ENCODE results near the gene NAA60.
"Not testable (repeated sequence)": the region's sequence is repeated elsewhere in the genome, so short reads cannot be mapped to it uniquely, and the experiment has no call there.

NAA60 gene

GRCh38 chr16:3465301-3465700 lies 21.8 kb downstream of the NAA60 start:
- no peak for DNase-seq

GRCh38 chr16:3465911-3466584 lies 22.6 kb downstream of the NAA60 start:
- no peak for DNase-seq

DNA sequence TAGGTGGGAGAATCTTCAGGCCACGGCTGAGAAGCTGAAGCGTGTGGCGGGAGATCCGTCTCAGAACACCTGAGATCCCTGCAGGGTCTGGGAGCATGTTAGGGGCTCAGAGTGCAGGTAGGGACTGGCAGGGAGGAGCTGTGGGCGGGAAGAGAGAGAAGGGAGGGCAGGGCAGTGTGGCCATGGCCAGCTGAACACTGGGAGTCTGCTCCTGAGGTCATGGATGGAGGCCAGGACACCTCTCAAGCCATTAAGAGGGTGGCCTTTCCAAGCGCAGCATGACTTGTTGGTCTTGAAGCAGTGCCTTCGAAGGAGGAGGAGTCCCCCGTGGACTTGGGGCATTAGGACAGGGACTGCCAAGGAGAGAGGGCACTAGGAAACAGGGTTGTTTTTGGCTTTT lies 23.7 kb downstream of the NAA60 start:
- DNase-seq: no peak

GRCh38 chr16:3467921-3468320 lies 24.4 kb downstream of the NAA60 start:
- DNase-seq: no peak

DNA sequence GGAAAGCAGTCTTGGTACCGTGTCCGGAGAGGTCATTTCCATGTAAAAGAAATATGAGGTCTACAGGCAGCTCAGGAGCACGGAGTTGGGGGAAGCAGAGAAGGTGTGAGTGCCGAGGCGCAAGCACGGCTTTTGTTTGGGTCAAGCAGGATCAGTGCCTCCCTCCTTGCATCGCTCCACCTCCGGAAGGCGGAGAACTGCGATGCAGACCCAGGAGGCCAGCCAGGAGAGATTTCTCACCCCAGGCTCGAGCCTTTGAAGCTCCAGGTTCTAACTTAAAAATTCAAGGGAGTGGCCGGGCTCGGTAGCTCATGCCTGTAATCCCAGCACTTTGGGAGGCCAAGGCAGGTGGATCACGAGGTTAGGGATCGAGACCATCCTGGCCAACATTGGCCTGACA lies 25.0 kb downstream of the NAA60 start:
- DNase-seq: no peak

GRCh38 chr16:3469736-3470135 lies 26.3 kb downstream of the NAA60 start:
- no peak for DNase-seq

- DNase-seq: no peak
Measured at GRCh38 chr16:3470723-3471122, 27.2 kb downstream of the NAA60 start.

GRCh38 chr16:3471518-3472176 lies 28.2 kb downstream of the NAA60 start:
- DNase-seq: no peak

DNA sequence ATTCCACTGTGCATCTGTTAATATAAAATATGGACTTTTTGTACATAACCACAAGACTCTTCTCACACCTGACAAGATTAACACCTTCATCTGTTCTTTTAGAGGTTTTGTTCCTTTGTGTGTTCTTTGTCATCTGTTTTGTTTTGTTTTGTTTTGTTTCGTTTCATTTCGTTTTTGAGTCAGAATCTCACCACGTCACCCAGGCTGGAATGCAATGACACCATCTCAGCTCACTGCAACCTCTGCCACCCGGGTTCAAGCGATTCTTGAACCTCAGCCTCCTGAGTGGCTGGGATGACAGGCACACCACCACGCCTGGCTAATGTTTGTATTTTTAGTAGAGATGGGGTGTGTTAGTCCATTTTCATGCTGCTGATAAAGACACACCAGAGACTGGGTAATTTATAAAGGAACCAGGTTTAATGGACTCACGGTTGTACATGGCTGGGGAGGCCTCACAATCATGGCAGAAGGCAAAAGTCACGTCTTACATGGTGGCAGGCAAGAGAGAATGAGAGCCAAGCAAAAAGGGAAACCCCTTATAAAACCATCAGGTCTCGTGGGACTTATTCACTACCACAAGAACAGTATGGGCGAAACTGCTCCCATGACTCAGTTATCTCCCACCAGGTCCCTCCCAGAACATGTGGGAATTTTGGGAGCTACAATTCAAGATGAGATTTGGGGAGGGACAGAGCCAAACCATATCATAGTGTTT lies 29.6 kb downstream of the NAA60 start:
- DNase-seq: no peak

DNA sequence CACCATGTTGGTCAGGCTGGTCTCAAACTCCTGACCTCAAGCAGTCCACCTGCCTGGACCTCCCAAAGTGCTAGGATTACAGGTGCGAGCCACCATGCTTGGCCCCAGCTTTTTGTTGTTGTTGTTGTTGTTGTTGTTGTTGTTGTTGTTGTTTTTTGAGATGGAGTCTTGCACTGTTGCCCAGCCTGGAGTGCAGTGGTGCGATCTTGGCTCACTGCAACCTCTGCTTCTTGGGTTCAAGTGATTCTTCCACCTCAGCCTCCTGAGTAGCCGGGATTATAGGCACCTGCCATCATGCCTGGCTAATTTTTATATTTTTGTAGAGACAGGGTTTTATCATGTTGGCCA lies 30.1 kb downstream of the NAA60 start:
- not testable (repeated sequence) for DNase-seq

- DNase-seq: no peak
Measured at GRCh38 chr16:3474136-3474779, 30.8 kb downstream of the NAA60 start.

DNA sequence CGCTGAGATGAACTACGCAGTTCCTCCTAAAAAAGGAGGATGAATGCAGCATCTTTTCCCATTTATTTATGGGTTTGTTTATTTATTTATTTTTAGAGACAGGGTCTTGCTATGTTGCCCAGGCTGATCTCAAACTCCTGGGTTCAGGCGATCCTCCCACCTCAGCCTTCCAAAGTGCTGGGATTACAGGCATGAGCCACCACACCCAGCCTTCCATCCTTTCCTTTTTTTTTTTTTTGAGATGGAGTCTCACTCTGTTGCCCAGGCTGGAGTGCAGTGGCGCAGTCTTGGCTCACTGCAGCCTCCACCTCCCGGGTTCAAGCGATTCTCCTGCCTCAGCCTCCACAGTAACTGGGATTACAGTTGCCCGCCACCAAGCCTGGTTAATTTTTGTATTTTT lies 31.4 kb downstream of the NAA60 start:
- DNase-seq: not testable (repeated sequence)

DNA sequence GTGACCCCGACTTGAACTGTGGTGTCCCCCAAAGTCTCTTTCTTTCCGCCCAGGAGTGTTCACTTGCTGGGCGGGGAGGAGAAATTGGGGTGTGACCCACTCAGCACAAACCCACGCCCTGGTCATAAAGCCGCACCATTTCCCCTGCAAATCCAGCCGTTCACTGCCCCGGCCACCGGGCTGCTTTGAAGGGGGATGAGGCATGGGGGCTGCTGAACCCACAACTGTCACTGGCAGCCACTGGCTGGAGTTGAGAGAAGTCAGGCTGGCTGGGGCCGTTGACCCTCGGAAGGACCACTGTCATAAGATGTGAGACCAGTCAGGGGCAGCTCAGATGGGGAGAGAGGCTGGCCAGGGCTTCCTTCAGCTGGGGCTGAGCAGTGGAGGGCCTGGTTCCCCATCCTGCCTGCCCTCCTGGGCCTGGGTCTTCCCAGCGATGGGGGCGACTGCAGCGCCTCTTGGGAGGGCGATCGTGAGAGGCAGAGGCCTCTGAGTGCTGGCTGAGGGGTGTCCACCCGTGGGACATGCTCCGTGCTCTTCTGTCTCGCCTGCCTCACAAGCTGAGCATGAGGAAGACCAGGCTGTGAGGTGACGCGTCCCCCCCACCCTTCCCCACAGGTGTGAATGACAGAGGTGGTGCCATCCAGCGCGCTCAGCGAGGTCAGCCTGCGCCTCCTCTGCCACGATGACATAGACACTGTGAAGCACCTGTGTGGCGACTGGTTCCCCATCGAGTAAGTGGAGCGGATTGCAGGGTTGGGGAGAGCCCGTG lies 32.3 kb downstream of the NAA60 start:
- no peak for DNase-seq

DNA sequence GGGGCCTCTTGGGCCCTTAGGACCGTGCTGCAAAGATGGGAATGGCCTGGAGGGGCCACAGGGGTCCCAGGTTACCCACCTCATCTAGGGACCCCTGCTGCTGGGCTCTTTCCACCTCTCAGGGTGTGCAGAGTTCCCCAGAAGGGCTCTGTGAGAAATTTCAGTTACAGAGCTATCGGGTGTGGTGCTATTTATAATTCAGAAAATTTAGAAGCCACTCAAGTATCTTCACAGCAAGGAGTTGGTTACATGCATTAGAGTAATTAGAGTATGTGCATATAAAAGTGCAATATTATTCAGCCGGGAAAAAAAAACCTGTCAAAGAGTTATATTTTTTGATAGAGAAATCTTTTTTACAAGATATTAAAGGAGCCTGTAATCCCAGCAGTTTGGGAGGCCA lies 32.9 kb downstream of the NAA60 start:
- no peak for DNase-seq

DNA sequence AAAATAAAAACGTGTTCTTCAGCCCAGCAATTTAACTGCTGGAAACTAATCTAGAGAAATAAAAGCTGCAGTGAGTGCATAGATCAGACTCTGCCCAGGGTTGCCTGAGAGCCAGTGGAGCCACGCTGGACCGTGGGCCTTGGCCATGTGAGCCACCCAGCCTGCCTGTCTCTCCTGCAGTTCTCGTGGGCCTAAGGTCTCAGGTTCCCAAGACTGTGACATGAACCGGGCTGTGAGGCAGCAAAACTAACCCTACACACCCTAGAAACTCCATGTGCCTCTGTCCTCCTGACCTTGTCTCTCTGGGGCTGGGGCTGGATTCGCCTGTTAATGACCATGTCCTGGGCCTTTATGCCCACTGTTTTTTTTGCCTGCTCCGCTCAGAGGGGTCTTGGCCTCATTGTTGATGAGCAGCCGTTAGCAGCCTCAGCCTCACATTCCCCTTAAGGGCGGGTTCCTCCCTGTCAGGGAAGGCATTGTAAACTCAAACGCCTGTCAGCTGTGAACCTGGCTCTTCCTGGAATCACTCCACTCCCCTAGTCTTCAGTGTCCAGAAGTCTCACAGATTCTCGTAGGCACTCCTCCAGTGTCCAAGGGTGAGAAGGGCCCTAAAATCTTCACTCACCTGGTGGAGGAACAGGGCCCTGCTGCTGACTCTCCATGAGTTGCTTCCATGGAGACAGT lies 34.9 kb downstream of the NAA60 start:
- no peak for DNase-seq

DNA sequence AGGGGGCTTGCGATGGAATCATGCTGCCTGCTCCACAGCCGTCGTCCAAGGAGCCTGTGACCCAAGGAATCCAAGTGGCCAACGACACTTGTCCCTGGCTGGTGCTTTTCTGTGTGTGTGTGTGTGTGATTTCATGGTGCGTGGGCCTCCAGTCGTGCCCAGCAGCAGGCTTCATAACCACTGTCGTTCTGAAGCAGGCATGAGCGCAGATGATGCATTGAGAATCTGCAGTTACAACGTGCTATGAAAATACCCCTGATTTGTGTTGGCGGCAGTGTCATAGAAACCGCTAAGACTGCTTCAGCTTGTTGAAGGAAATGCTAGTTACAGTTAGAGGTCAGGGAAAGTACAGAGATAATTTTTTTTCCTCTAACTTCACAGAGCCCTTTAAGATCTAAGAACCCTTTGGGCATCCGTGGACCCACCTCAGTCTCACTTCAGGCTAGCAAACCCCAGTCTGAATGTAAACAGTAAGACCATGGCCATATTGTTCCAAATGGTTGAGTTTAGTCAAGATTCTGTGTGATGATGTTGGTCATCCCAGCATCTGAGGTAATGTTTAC lies 36.3 kb downstream of the NAA60 start:
- DNase-seq: no peak

DNA sequence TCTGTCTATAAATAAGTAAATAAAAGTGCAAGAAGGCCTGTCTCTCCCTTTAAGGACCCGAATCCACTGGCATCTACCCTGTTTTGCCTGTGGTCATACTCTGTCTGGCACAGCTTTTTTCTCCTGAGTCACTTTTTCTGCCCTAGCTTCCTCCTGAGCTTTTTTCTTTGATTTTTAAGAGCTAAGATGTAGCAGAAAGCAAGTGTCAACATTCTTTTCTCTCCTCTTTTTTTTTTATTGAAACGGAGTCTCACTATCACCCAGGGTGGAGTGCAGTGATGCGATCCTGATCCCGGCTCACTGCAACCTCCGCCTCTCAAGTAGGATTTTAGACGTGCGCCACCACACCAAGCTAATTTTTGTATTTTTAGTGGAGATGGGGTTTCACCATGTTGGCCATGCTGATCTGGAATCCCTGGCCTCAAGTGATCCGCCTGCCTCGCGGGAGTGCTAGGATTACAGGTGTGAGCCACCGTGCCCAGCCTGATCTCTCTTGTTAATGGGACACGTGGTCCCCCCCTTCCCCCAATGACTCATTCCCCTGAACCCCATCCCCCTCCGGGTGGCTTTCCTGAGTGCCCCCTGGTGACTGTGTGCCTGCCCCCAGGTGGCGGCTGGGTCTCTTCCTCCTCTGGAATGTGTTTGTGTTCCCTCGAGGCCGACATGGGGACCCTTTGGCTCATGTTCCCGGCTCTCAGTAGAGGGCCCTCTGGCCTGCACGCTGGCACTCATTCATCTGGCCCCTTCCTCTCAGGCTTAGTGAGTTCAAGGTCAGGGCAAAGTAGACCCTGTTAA lies 37.6 kb downstream of the NAA60 start:
- DNase-seq: no peak

DNA sequence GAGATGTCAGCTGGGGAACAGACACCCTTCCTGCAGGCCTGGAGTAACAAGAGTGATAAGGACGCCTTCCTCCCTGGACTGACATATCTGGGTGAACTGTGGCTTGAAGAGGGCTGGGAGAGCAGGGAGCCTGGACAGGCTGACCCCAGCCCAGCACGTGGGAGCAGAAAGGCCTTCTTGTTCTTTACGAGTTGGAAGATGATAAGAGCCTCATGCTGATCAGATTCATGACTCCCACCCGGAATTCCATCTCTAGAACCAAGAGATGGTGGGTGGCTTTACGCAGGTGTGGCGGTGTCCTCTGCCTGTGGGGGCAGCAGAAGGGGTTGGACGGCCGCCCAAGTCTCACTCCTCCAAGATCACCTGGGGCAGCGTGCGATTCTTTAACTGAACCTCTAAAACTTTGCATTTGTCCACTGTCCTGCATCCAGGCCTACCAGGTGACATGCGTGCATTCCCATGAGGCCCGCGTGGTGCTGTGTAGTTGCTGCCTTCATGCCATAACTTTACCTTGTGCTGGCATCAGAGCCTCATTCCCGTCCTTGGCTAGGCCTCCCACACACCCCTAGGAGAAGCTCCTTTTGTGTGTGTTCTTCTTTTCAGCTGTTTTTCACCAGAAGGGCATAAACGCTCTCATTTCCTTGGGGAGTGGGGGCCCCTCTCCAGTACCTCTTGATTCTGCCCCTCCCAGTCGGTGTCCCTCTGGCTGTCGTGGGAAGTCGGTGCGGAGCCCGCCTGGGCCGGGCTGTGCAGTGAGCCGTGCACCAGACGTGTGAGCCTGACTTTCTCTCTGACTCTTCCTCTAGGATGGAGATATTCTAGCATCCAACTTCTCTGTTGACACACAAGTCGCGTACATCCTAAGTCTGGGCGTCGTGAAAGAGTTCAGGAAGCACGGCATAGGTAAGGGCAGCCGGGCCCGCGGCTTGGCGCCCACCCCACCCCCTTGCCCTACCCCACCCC lies 38.5 kb downstream of the NAA60 start:
- no peak for DNase-seq

DNA sequence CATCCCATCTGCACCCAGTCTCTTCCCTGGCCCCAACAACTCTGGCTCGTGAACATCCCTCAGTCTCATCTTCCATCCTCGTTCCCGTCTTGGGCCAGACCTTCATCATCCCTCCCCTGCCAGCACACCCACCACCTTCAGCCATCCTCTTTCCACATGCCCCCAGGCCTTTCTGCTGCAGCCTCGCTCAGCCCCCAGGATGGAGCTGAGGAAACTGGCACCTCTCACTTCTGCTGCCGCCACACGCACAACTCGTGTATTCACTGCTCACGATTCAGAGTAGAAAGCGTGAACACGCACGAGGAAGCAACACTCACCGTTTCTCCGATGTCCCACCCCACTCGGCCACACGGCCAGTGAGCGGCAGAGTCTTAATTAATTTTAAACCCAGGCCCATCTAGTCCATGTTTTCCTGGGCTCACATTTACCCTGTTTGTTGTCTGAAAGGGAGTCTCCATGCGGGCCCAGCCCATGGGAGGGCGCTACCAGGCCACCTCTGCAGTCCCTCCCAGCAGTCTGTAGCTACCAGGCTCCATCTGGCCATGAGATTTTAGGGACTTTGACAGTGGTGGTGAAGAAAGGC lies 39.3 kb downstream of the NAA60 start:
- DNase-seq: no peak
